A673 (cell line): Measurements from ENCODE around the gene PBX1.

ENCODE experiments used
- CTCF ChIP-seq: fragments of 300-800, 200-600 bp; sonication (generic); conservative IDR thresholded peaks from 2 replicates; pipeline ENCODE4 v1.5.1; 2017; ENCODE audit warnings: low read depth, mild to moderate bottlenecking, antibody characterized with exemption, low read length, moderate library complexity, mixed read lengths
- EZH2 ChIP-seq: fragments of 200-600 bp; sonication (generic); IDR thresholded peaks from 2 replicates; pipeline ENCODE4 v1.6.1; 2017; ENCODE audit warnings: borderline replicate concordance, low read depth, mild to moderate bottlenecking, mixed read lengths, antibody characterized with exemption, low read length; ENCODE audit not compliant: poor library complexity, severe bottlenecking

GRCh38 chr1:164630626-164631396 lies 71.8 kb downstream of the PBX1 start:
- no peak for TF ChIP-seq CTCF
- TF ChIP-seq EZH2: no peak
